ENCODE results near the gene POLR2B. TPM values are rescaled to one million over a fixed set of nuclear protein-coding genes. Genes with fewer than 3 reads are reported as not detected.

Gene POLR2B
- total RNA-seq (10 to 100 TPM; 70.0 to 72.5 TPM), total RNA-seq (115 to 398 (median 227) reads per million in 172 experiments)
- polyA plus RNA-seq (2013, experiment 1 of 2), result 98.0 TPM
- 91.6 TPM for polyA plus RNA-seq (2013, experiment 2 of 2)

DNA sequence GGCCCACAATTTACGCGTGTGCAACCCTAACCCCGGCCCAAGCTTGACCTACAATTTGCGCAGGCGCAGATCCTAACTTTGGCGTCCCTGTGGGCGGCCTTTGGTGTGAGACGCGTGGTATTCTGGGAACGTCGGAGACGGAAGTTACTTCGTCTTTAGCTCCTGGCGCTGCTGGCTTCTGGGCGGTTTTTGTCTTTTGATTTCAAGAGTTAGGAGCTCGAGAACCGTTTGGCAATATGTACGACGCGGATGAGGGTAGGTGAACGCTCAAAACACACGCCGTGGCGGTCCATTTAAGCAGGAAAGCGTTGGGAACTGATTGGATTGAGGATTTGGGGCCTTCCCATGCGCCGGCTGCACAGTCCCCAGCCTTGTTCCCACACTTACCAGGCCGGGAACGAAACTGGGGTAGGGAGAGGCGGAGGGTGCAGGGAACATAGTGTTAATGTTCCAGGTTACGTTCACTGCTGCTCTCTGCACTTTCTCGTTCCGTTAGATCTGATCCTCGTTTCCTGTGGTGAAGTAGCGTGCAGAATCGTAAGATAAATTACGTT, at the start of gene POLR2B:
POLR2B (plus strand) TSS at position 147 of the 554 bp plus-strand sequence; CDS start at position 237, 90 bp downstream.
- no peaks in the 10 kb centered on the region for H3K27me3 Mint-ChIP-seq
- H3K36me3 Mint-ChIP-seq (ENCODE audit: low read depth), result peaks cover 63% of the 10 kb centered on the region
- peak within 1 kb of the TSS; percentile 95 for H3K27ac Mint-ChIP-seq
- H3K9me3 Mint-ChIP-seq, result no peaks in the 10 kb centered on the region
- peak; percentile 60 to 93 (median 77) for DNase-seq
- Histone ChIP-seq H3K9me3 (ENCODE audit: control insufficient read depth in 1 of 2, insufficient read depth in 1 of 2, low read length in 2 of 2) (no peaks in the 10 kb centered on the region), H3K27ac (ENCODE audit: low read depth in 1 of 2, low read length in 2 of 2) (peak within 1 kb of the TSS; percentile 73 to 92), H3K4me1 (ENCODE audit: insufficient read depth, low read length) (peaks cover 66% of the 10 kb centered on the region), H3K27me3 (ENCODE audit: control insufficient read depth in 1 of 2, insufficient read depth in 2 of 2, low read length in 2 of 2) (no peaks in the 10 kb centered on the region), H3K4me3 (ENCODE audit: low read length) (peak within 1 kb of the TSS; percentile 99), H3K36me3 (ENCODE audit: insufficient read depth, low read length) (peaks cover 21% of the 10 kb centered on the region)
- ChIA-PET POLR2A (interaction anchor here (0.9 to 4.7 kb wide), 17 partner anchors 9 to 1433 kb away, joined by 3 to 222 read pairs (median 7); partner anchors contain the start of genes AASDH, CEP135, EXOC1 and PAICS), CTCF (interaction anchor here (0.8 to 5.1 kb wide), 3 partner anchors 70 to 1030 kb away, joined by 3 to 34 read pairs (median 3); partner anchors contain the start of genes CEP135 and REST)
- H3K4me1 Mint-ChIP-seq (ENCODE audit: low read depth), result peaks cover 66% of the 10 kb centered on the region
- intact Hi-C loops (cut with DNase I, micrococcal nuclease), result loop anchor here (2.0 to 10.0 kb wide), 6 partner anchors 70 to 1124 kb away; partner anchors contain the start of genes CEP135 (in 2 of the 2), AASDH (in 1 of the 2), EXOC1 (in 1 of the 2) and PAICS (in 1 of the 2)
- peak within 1 kb of the TSS; percentile 96 for H3K4me3 Mint-ChIP-seq
- TF ChIP-seq, protein P1, sequence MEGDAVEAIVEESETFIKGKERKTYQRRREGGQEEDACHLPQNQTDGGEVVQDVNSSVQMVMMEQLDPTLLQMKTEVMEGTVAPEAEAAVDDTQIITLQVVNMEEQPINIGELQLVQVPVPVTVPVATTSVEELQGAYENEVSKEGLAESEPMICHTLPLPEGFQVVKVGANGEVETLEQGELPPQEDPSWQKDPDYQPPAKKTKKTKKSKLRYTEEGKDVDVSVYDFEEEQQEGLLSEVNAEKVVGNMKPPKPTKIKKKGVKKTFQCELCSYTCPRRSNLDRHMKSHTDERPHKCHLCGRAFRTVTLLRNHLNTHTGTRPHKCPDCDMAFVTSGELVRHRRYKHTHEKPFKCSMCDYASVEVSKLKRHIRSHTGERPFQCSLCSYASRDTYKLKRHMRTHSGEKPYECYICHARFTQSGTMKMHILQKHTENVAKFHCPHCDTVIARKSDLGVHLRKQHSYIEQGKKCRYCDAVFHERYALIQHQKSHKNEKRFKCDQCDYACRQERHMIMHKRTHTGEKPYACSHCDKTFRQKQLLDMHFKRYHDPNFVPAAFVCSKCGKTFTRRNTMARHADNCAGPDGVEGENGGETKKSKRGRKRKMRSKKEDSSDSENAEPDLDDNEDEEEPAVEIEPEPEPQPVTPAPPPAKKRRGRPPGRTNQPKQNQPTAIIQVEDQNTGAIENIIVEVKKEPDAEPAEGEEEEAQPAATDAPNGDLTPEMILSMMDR (IDR thresholded peaks at IDR 0.05), result no peak
- peak; percentile 33 for ATAC-seq (ENCODE audit: poor library complexity)

DNA sequence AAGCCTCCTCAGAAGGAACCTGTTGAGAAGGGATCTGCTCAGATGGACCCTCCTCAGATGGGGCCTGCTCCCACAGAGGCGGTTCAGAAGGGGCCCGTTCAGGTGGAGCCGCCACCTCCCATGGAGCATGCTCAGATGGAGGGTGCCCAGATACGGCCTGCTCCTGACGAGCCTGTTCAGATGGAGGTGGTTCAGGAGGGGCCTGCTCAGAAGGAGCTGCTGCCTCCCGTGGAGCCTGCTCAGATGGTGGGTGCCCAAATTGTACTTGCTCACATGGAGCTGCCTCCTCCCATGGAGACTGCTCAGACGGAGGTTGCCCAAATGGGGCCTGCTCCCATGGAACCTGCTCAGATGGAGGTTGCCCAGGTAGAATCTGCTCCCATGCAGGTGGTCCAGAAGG, 48.1 kb upstream of the POLR2B start:
- POLR2A ChIA-PET, result no interaction called here
- Histone ChIP-seq H3K9me3 (ENCODE audit: control insufficient read depth in 1 of 2, insufficient read depth in 1 of 2, low read length in 2 of 2) (no peaks in the 10 kb centered on the region), H3K36me3 (ENCODE audit: insufficient read depth, low read length) (peaks cover 52% of the 10 kb centered on the region), H3K27me3 (ENCODE audit: control insufficient read depth in 1 of 2, insufficient read depth in 2 of 2, low read length in 2 of 2) (no peaks in the 10 kb centered on the region), H3K4me3 (ENCODE audit: low read length) (no peak overlapping the region), H3K27ac (ENCODE audit: low read depth in 1 of 2, low read length in 2 of 2) (no peak overlapping the region), H3K4me1 (ENCODE audit: insufficient read depth, low read length) (peaks cover 4% of the 10 kb centered on the region)
- H3K4me3 Mint-ChIP-seq, result no peak overlapping the region
- TF ChIP-seq, protein P1 (IDR thresholded peaks at IDR 0.05), result no peak
- H3K4me1 Mint-ChIP-seq (ENCODE audit: low read depth), result peaks cover 58% of the 10 kb centered on the region
- CTCF ChIA-PET, result no interaction called here
- intact Hi-C loops (cut with DNase I, micrococcal nuclease), result no loop called here
- H3K27ac Mint-ChIP-seq, result no peak overlapping the region
- no peaks in the 10 kb centered on the region for H3K9me3 Mint-ChIP-seq
- peaks cover 78% of the 10 kb centered on the region for H3K36me3 Mint-ChIP-seq (ENCODE audit: low read depth)
- ATAC-seq (ENCODE audit: poor library complexity) (no peak), DNase-seq (no peak)
- no peaks in the 10 kb centered on the region for H3K27me3 Mint-ChIP-seq

DNA sequence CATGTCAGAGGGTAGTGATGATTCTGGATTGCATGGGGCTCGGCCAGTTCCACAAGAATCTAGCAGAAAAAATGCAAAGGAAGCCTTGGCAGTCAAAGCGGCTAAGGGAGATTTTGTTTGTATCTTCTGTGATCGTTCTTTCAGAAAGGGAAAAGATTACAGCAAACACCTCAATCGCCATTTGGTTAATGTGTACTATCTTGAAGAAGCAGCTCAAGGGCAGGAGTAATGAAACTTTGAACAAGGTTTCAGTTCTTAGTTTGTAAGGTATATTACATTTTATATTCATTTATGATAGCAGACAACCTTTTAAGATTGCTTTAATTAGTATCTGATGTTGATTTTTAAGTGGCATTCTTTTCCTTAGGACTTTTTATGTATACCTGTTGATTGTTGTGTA, 46.8 kb upstream of the POLR2B start:
- DNase-seq (no peak), ATAC-seq (ENCODE audit: poor library complexity) (no peak)
- Histone ChIP-seq H3K27me3 (ENCODE audit: control insufficient read depth in 1 of 2, insufficient read depth in 2 of 2, low read length in 2 of 2) (no peaks in the 10 kb centered on the region), H3K9me3 (ENCODE audit: control insufficient read depth in 1 of 2, insufficient read depth in 1 of 2, low read length in 2 of 2) (no peaks in the 10 kb centered on the region), H3K4me1 (ENCODE audit: insufficient read depth, low read length) (peaks cover 4% of the 10 kb centered on the region), H3K4me3 (ENCODE audit: low read length) (no peak overlapping the region), H3K27ac (ENCODE audit: low read depth in 1 of 2, low read length in 2 of 2) (no peak overlapping the region), H3K36me3 (ENCODE audit: insufficient read depth, low read length) (peaks cover 42% of the 10 kb centered on the region)
- POLR2A ChIA-PET, result no interaction called here
- Mint-ChIP-seq H3K4me3 (no peak overlapping the region), H3K36me3 (ENCODE audit: low read depth) (peaks cover 71% of the 10 kb centered on the region), H3K27me3 (no peaks in the 10 kb centered on the region), H3K9me3 (no peaks in the 10 kb centered on the region), H3K4me1 (ENCODE audit: low read depth) (peaks cover 58% of the 10 kb centered on the region), H3K27ac (no peak overlapping the region)
- intact Hi-C loops (cut with DNase I, micrococcal nuclease), result no loop called here
- TF ChIP-seq, protein P1 (IDR thresholded peaks at IDR 0.05), result no peak
- CTCF ChIA-PET, result no interaction called here
